HepG2 (cell line): Measurements from ENCODE around the gene ELAVL2. TPM values are rescaled to one million over a fixed set of nuclear protein-coding genes. Genes with fewer than 3 reads are reported as not detected.

ENCODE experiments used
- ATAC-seq: fragments of 200-7000 bp; cut with Tn5 transposase; 3 replicates; pipeline ENCODE4 v1.9.1; 2020; ENCODE audit warnings: mild to moderate bottlenecking, moderate library complexity
- BruUV-seq: library from RNA; stranded (reverse); fragments of 400-500 nt; replicated peaks from 2 replicates; lab custom pipeline; 2021; lab: Mats Ljungman, UMichigan
- CTCF ChIA-PET: fragments of 300-600 bp; formaldehyde crosslinking; extraction: SDS; loops from one replicate; lab custom pipeline; 2021; ENCODE audit warnings: low total read pairs, inconsistent platforms, low intra/inter-chr PET ratio; lab: Yijun Ruan, JAX
- POLR2A ChIA-PET: fragments of 350-600 bp; sonication (Branson Sonifier 250); formaldehyde crosslinking; loops from one replicate; lab custom pipeline; 2020; ENCODE audit warnings: antibody characterized with exemption, inconsistent platforms; lab: Yijun Ruan, JAX
- DNase-seq: peaks from one replicate; pipeline ENCODE4 v3.0.0-alpha.2; 2015; ENCODE audit warnings: low spot score
- FAIRE-seq: peaks from 3 replicates; lab custom pipeline; 2011; peaks lifted over from hg19 to GRCh38; lab: Jason Lieb, UNC
- H2AFZ ChIP-seq: one replicate; pipeline ENCODE4 v1.6.1; 2011; ENCODE audit warnings: low read length, inconsistent platforms
- H3K27ac ChIP-seq: fragments of 300-600 bp; 3 replicates; pipeline ENCODE4 v1.8.0; 2011; ENCODE audit warnings: mixed run types, mild to moderate bottlenecking, mixed read lengths, low read length, inconsistent platforms; ENCODE audit not compliant: insufficient read depth; ENCODE audit errors: extremely low read length
- H3K27me3 ChIP-seq, 2 experiments: fragments of 200-600 bp in 1 of 2; 2 replicates in 1 of 2; 3 replicates in 1 of 2; pipeline versions ENCODE4 v1.6.0 to v1.8.0; 2011; ENCODE audit warnings: low read length in 2 of 2, mild to moderate bottlenecking in 2 of 2, moderate library complexity in 2 of 2, inconsistent platforms in 1 of 2; ENCODE audit not compliant: insufficient read depth in 2 of 2, control insufficient read depth in 1 of 2
- H3K36me3 ChIP-seq, 2 experiments: fragments of 200-600 bp in 1 of 2; replicated peaks in 1 of 2; 2 replicates in 1 of 2; 3 replicates in 1 of 2; pipeline versions ENCODE4 v1.5.1 to v1.8.0; 2011; ENCODE audit warnings: low read length in 2 of 2, inconsistent platforms in 1 of 2; ENCODE audit not compliant: insufficient read depth in 2 of 2, control insufficient read depth in 1 of 2
- H3K4me1 ChIP-seq: 2 replicates; pipeline ENCODE4 v1.5.1; 2012; ENCODE audit warnings: low read length, inconsistent platforms; ENCODE audit not compliant: insufficient read depth
- H3K4me2 ChIP-seq: 2 replicates; pipeline ENCODE4 v1.6.0; 2011; ENCODE audit warnings: low read depth, low read length, inconsistent platforms
- H3K4me3 ChIP-seq, 3 experiments: fragments of 200-600 bp in 1 of 3; sonication (generic), shearing (Covaris generic) in 1 of 3; replicated peaks in 1 of 3; 2 replicates each; pipeline ENCODE4 v1.5.1; 2011 to 2016; ENCODE audit warnings: low read length in 3 of 3, inconsistent platforms in 2 of 3, low read depth in 2 of 3, mild to moderate bottlenecking in 2 of 3, control low read depth in 1 of 3, mixed read lengths in 1 of 3; ENCODE audit not compliant: insufficient read depth in 1 of 3
- H3K79me2 ChIP-seq: one replicate; pipeline ENCODE4 v1.6.1; 2011; ENCODE audit warnings: low read length, inconsistent platforms; ENCODE audit not compliant: insufficient read depth
- H3K9ac ChIP-seq: 2 replicates; pipeline ENCODE4 v1.6.0; 2011; ENCODE audit warnings: mild to moderate bottlenecking, low read depth, low read length, inconsistent platforms; ENCODE audit not compliant: insufficient read depth
- H3K9me3 ChIP-seq: 2 replicates; pipeline ENCODE4 v1.5.1; 2012; ENCODE audit warnings: mild to moderate bottlenecking, low read length
- H4K20me1 ChIP-seq: 2 replicates; pipeline ENCODE4 v1.6.0; 2011; ENCODE audit warnings: inconsistent platforms, mild to moderate bottlenecking, low read length, moderate library complexity; ENCODE audit not compliant: insufficient read depth
- EHMT2 ChIP-seq: fragments of 200-600 bp; sonication (generic); IDR thresholded peaks from 2 replicates; pipeline ENCODE4 v1.7.0; 2017; ENCODE audit warnings: antibody characterized with exemption, low read depth, low read length, borderline replicate concordance
- JUNB ChIP-seq: sonication (generic); formaldehyde crosslinking; IDR thresholded peaks from 2 replicates; pipeline ENCODE4 v1.8.0; 2022; ENCODE audit warnings: missing genetic modification reagents, mild to moderate bottlenecking, borderline replicate concordance
- NFYC ChIP-seq: IDR thresholded peaks from 2 replicates; pipeline ENCODE4 v1.6.1; 2016; ENCODE audit warnings: missing genetic modification reagents, missing compliant biosample characterization
- NONO ChIP-seq, 2 experiments: fragments of 450-650 bp in 1 of 2; sonication (generic) in 1 of 2; formaldehyde crosslinking in 1 of 2; IDR thresholded peaks in 1 of 2; conservative IDR thresholded peaks in 1 of 2; 2 replicates each; pipeline versions ENCODE4 v1.6.1 to v1.8.0; 2017 to 2022; ENCODE audit warnings: mild to moderate bottlenecking in 1 of 2, missing genetic modification reagents in 1 of 2, moderate library complexity in 1 of 2
- SMARCC2 ChIP-seq: fragments of 450-650 bp; IDR thresholded peaks from 2 replicates; pipeline ENCODE4 v1.6.1; 2017; ENCODE audit warnings: antibody characterized with exemption, mild to moderate bottlenecking
- U2AF1 ChIP-seq: fragments of 200-400 bp; formaldehyde crosslinking; optimal IDR thresholded peaks from 2 replicates; pipeline ENCODE3; 2017; ENCODE audit warnings: mild to moderate bottlenecking, low read depth, low read length
- U2AF2 ChIP-seq: fragments of 200-400 bp; formaldehyde crosslinking; IDR thresholded peaks from 2 replicates; pipeline ENCODE4 v1.6.1; 2017; ENCODE audit warnings: low read depth, mild to moderate bottlenecking, low read length
- ZNF225 ChIP-seq: sonication (generic); formaldehyde crosslinking; IDR thresholded peaks from 2 replicates; pipeline ENCODE4 v1.4.0; 2020; ENCODE audit warnings: mild to moderate bottlenecking, missing genetic modification reagents
- ZNF891 ChIP-seq: sonication (generic); formaldehyde crosslinking; IDR thresholded peaks from 2 replicates; pipeline ENCODE4 v1.5.0; 2020; ENCODE audit warnings: mild to moderate bottlenecking, missing genetic modification reagents
- WGBS: methylation state at CpG from one replicate; pipeline ENCODE4 v1.1.6; 2017; ENCODE audit warnings: low lambda C conversion rate; 5-methylcytosine and 5-hydroxymethylcytosine counted together
- in situ Hi-C: cut with HindIII; loops from 2 replicates; pipeline ENCODE4 v1.10.0; 2017; ENCODE audit warnings: low pct_unique_long_range_greater_than_20kb; ENCODE audit not compliant: extremely low pct_ligation_motif_present
- intact Hi-C: fragments of 100-400 bp; cut with micrococcal nuclease; formaldehyde crosslinking; loops from one replicate; pipeline ENCODE4 v1.10.0; 2022; ENCODE audit not compliant: unreplicated experiment
- polyA plus RNA-seq, 8 experiments: library from polyadenylated mRNA; depleted of rRNA in 3 of 8; stranded (reverse) in 7 of 8; unstranded in 1 of 8; fragments of >200 nt; fragmentation: Illumina TruSeq in 4 of 8; extraction: Trizol in 4 of 8; gene quantifications; 2 replicates each; pipeline versions ENCODE4 v1.2.1 to v1.2.3, GENCODE V29; 2011 to 2016; ENCODE audit warnings: low read depth in 4 of 8, missing spikeins in 1 of 8, mixed read lengths in 1 of 8; ENCODE audit not compliant: insufficient read depth in 1 of 8
- total RNA-seq, 5 experiments: library from RNA; depleted of rRNA; stranded (reverse); fragments of >200 nt; fragmentation: Illumina TruSeq; extraction: Trizol; gene quantifications; 2 replicates each; pipeline ENCODE4 v1.2.3, GENCODE V29; 2016; ENCODE audit warnings: low read depth in 1 of 5
- TF ChIP-seq, protein P1 (sequence below): IDR thresholded peaks from 2 replicates; pipeline ENCODE4 v1.6.1; 2012; ENCODE audit warnings: inconsistent platforms
- TF ChIP-seq, protein P2 (sequence below): sonication (generic); formaldehyde crosslinking; IDR thresholded peaks from 2 replicates; pipeline ENCODE4 v1.4.0; 2020; ENCODE audit warnings: mild to moderate bottlenecking, missing genetic modification reagents
- TF ChIP-seq, protein P3 (sequence below): sonication (generic); formaldehyde crosslinking; IDR thresholded peaks from 2 replicates; pipeline ENCODE4 v1.4.0; 2020; ENCODE audit warnings: mild to moderate bottlenecking, missing genetic modification reagents

ELAVL2 gene
- total and polyA plus RNA-seq, 2 of the 13 experiments (the other 11 are each of a cell fraction or from before 2014, with no cell fraction given): not detected

GRCh38 chr9:23811633-23812032, 14.4 kb downstream of the ELAVL2 start:
- intact Hi-C loops (no loop called here), in situ Hi-C loops (no loop called here)
- no peak overlapping the region for H3K4me2 ChIP-seq
- CTCF ChIA-PET: no interaction called here
- no peak overlapping the region for H2AFZ ChIP-seq
- no peak for ATAC-seq
- WGBS: 2% methylated on average over 2 of the region's 2 CpGs
- no peak for FAIRE-seq
- TF ChIP-seq JUNB (no peak), U2AF1 (no peak), ZNF225 (no peak), SMARCC2 (no peak), NONO (IDR thresholded peaks at IDR 0.05) (no peak), NONO (CRISPR knock-in tag; conservative IDR thresholded peaks at IDR 0.05) (no peak), EHMT2 (no peak), ZNF891 (CRISPR knock-in tag) (no peak), NFYC (CRISPR knock-in tag) (no peak), U2AF2 (no peak)
- TF ChIP-seq, protein P1, sequence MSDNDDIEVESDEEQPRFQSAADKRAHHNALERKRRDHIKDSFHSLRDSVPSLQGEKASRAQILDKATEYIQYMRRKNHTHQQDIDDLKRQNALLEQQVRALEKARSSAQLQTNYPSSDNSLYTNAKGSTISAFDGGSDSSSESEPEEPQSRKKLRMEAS: no peak
- TF ChIP-seq, protein P2, sequence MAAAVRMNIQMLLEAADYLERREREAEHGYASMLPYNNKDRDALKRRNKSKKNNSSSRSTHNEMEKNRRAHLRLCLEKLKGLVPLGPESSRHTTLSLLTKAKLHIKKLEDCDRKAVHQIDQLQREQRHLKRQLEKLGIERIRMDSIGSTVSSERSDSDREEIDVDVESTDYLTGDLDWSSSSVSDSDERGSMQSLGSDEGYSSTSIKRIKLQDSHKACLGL (CRISPR knock-in tag): no peak
- TF ChIP-seq, protein P3, sequence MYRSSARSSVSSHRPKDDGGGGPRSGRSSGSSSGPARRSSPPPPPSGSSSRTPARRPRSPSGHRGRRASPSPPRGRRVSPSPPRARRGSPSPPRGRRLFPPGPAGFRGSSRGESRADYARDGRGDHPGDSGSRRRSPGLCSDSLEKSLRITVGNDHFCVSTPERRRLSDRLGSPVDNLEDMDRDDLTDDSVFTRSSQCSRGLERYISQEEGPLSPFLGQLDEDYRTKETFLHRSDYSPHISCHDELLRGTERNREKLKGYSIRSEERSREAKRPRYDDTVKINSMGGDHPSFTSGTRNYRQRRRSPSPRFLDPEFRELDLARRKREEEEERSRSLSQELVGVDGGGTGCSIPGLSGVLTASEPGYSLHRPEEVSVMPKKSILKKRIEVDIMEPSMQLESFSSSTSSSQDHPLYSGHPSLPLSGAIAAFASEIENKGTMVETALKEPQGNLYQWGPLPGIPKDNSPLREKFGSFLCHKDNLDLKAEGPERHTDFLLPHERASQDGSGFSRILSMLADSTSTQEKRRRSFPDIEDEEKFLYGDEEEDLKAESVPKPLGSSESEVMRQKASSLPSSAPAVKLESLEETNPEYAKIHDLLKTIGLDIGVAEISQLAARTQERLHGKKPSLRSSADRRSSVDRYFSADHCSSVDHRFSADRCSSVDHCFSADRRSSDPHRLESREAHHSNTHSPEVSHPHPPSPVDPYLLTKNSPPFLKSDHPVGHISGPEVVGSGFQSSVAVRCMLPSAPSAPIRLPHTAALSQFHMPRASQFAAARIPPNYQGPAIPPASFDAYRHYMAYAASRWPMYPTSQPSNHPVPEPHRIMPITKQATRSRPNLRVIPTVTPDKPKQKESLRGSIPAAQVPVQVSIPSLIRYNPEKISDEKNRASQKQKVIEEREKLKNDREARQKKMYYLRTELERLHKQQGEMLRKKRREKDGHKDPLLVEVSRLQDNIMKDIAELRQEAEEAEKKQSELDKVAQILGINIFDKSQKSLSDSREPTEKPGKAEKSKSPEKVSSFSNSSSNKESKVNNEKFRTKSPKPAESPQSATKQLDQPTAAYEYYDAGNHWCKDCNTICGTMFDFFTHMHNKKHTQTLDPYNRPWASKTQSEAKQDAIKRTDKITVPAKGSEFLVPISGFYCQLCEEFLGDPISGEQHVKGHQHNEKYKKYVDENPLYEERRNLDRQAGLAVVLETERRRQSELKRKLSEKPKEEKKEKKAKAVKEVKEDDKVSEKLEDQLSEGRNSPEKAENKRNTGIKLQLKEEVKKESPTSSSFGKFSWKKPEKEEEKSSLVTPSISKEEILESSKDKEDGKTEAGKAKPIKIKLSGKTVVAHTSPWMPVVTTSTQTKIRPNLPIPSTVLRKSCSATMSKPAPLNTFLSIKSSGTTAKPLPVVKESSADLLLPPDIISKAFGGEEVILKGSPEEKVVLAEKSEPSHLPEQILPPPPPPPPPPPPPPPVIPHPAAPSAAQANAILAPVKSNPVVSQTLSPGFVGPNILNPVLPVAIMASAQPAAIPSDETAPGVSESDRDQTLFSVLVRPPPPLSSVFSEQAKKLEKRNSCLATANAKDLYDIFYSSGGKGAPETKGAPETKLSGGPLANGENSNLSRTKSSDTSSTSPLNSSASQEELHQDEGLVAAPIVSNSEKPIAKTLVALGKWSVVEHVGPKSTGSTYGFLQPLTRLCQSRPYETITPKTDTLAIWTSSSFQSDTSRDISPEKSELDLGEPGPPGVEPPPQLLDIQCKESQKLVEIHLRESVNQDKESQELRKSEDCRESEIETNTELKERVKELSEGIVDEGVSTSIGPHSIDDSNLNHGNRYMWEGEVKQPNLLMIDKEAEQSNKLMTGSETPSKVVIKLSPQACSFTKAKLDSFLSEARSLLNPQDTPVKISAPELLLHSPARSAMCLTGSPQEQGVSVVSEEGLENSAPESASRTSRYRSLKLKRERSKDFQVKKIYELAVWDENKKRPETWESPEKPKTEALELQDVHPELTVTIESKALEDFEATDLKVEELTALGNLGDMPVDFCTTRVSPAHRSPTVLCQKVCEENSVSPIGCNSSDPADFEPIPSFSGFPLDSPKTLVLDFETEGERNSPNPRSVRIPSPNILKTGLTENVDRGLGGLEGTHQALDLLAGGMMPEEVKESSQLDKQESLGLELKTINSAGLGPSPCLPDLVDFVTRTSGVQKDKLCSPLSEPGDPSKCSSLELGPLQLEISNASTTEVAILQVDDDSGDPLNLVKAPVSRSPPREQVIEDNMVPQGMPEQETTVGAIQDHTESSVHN (CRISPR knock-in tag): no peak
- H3K4me1 ChIP-seq: no peaks in the 10 kb centered on the region
- POLR2A ChIA-PET: no interaction called here
- no peaks in the 10 kb centered on the region for H4K20me1 ChIP-seq
- no peak for DNase-seq
- no peak overlapping the region for H3K9ac ChIP-seq
- no peak overlapping the region for H3K4me3 ChIP-seq
- H3K27me3 ChIP-seq: no peaks in the 10 kb centered on the region
- H3K79me2 ChIP-seq: no peaks in the 10 kb centered on the region
- BruUV-seq: no TSS peak
- H3K9me3 ChIP-seq: no peaks in the 10 kb centered on the region
- H3K36me3 ChIP-seq: no peaks in the 10 kb centered on the region
- H3K27ac ChIP-seq: no peak overlapping the region
